HG03378 (cell line): Measurements from ENCODE around the gene RNF208.

Experiments
- ATAC-seq: cut with Tn5 transposase; IDR thresholded peaks from one replicate; pipeline ENCODE4 v1.9.1; 2021; ENCODE audit warnings: mild to moderate bottlenecking, moderate library complexity; ENCODE audit not compliant: unreplicated experiment

RNF208 gene

DNA sequence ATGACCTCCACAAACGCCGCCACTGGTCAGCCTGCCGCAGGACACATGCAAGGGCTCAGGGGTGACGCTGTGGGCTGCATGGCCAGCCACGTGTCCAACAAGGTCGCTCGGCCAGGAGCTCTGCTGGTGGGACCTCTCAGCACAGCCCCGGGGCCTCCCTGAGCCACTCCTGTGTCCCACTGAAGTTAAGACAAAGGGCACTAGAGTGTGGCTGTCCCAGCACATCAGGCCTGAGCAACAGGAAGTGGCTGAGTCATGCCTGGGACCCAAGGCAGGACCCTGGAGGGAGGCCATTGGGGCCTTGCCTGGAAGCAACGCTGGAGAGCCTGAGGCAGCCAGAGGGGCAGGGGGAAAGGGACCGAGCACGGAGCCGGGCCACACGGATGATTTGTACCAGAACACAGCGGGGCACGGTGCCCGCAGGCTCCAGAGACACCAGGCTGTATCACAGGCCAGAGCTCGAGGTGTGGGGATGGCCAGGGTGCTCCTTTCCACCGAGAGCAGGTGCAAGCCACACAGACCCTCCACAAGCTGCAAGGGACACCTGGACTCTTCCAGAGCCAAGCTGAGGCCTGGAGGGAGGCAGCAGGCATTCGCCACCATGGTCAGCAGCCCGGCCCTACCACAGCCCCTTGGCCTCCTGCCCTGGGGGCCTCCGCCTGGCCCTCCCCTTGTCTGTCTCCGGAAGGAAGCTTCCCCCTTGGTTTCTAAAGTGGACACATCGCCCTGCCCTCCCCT lies 43.7 kb downstream of the RNF208 start:
- ATAC-seq = no peak

DNA sequence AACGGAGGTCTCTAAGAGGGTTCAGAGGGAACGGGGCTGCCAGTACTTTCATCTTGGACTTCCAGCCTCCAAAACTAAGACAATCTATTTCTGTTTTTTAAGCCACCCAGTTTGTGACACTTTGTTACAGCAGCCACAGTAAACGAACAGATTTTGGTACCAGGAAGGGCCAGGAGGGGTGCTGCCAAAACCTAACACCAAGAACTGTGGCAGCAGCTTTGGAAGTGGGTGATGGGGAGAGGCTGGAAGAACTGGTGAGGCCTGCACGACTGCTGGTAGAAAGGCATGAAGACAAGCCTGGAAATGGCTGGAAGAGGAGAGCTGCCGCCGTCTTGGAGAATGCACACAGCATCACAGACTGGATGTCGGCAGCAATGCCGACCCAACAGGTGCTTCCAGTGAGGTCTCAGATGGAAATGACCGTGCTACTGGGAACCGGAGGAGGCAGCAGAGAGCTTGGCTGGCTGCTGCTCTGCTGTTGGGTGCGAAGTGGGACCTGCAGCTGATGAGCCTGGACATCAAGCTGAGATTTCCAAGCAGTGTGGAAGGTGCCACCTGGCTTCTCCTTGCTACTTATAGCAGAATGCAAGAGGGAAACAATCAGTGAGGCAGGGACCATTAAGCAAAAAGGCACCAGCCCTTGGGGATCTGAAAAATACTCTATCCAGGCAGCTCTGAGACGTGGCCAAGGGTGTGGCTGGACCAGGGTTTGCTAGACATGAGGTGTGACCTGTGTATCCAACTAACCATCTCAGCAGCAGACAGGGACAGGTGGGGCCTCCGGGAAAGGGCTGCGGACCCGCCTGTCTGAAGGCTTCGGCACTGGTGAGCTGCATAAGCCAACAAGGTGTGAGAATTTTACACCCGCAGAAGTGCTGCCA lies 45.5 kb downstream of the RNF208 start:
- ATAC-seq = no peak

DNA sequence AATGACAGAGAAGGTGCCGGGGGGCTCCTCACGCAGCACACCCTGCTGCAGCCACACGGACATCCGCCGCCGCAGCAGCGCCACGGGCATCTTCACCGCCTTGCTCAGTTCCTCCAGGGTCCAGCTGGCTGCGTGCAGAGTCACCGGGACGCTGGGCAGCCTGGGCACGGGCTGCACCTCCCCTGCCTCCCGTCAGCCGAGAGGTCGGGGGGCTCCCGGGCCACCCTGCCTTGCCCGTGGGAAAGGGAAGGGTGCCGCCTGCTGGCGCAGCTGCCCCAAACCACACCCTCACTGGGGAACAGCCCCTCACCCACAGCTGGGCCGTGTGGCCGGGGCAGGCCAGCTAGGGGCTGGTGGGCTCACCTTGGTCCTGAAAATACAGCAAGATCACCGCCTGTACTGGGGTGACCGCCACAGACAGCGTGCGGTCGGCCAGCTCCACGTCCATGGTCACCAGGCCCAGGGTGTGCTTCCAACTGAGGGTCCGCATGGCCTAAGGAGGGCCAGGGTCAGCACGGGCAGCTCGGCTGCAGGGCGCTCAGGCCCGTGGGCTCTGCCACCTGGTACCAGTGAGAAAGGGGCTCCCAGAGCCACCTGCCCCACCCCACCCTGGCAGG lies 46.6 kb downstream of the RNF208 start:
- ATAC-seq = no peak

DNA sequence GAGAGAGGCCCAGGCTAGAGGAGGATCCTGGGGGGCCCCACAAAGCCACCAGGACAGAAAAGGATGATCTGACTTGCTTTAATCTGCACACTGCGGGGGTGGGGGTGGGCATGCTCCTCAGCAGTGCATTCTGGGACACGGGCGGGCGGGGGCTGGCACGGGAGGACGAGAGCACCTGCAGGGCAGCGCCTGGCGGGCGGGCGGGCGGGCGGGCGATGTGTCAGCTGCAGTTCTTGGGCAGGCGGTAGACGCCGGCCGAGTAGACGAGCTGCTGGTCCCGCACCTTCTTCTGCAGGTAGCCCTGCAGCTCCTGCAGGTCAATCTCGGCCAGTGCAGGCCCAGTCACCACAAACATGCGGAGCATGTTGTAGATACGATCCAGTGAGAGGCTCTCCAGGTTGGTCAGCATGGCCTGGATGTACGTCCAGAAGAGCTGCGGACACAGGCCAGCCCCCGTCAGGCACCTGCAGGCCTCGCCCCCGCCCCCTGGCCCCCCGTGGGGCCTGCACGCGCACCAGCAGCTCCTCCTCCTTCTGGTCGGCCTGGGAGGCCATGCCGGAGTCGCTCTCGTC lies 47.2 kb downstream of the RNF208 start:
- no peak for ATAC-seq

DNA sequence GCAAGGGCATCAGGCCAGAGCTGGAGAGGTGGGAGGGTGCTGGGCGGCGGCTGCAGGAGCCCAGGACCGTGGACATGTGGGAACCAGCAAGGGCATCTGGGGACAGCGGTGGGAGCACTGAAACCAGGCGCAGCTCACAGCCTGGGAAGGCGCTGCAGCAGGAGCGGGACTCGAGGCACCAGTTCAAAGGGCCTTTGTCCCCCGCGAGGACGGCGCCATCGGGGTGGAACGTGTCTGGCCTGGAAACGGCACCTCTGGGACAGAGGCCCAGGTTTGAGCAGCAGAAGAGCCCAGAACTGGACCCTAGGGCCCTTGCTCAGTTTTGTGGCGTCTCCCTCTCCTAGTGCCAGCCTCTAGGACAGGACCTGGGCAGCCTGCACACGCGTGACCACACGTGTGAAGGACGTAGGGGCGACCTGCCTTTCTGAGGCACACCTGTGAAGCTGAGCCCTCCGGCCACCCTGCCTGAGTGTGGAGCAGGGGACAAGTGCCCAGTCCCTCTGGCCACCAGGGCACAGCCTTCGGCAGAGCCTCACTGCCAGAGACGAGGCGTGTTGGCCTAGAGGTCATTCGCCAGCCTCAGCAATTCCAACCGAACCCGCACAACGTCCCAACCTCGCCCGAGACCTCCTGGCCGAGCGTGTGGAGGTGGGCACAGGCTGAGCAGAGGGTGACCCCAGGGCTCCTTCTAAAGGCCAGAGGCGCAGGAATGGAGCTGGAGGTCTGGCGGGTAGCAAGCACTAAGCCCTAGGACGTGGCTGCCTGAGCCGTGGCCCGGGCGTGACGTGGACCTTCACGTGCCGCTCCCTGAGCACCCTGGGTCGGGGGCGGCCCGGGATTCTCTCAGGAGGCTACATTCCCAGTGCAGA lies 48.0 kb downstream of the RNF208 start:
- no peak for ATAC-seq

GRCh38 chr9:137172901-137173795 lies 48.9 kb downstream of the RNF208 start:
- no peak for ATAC-seq

GRCh38 chr9:137171149-137171900 lies 50.7 kb downstream of the RNF208 start:
- no peak for ATAC-seq

- ATAC-seq = no peak
These were observed 51.4 kb downstream of the RNF208 start for GRCh38 chr9:137170486-137171148.
